Glomerular visceral epithelial cell (primary cell): ENCODE results near the gene NUDT2.
A peak's percentile ranks its signal among the peaks of the same experiment; 100 is the strongest.

Source experiments
- DNase-seq: peaks from one replicate; pipeline ENCODE4 v3.0.0-alpha.2; 2016; ENCODE audit errors: extremely low spot score

NUDT2 gene

DNA sequence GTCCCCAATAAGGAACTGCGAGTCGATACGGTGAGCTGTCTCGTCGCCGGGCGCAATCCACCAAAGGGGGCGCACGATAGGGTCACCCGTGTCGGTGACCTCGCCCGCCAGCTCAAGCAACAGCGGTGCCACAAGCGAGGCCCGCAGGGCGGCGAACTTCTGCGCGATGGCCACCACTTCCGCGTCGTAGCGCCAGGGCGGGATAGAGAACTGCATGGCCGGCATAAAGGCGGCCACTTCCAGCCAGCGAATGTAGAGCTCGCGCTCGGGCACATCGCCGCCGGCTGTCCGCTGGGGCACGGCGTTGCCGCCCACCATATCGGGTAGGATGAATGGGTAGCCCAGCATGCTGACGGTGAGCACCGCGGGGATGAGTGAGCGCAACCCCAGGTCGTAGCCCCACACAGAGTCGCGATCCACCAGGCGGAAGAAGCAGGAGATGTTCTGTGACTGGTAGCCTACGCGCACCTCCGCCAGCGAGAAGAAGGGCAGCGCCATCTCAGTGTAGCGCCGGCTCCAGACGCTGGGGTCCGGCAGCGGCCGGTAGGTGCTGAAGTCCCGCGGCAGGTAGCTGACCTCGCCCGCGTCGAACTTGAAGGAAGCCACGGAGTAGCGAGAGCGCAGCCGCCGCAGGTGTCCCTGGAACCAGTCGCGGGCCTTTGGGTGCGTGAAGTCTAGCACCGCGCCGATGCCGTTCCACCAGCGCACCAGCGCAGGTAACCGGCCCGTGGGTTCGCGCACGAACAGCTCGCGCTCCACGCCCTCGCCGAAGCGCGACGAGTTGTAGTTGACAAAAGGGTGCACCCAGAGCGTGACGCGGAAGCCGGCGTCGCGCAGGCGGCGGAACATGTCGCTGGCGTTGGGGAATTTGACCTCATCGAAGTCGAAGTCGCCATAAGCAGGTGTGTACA, 41.9 kb downstream of the NUDT2 start:
- DNase-seq, result no peak

DNA sequence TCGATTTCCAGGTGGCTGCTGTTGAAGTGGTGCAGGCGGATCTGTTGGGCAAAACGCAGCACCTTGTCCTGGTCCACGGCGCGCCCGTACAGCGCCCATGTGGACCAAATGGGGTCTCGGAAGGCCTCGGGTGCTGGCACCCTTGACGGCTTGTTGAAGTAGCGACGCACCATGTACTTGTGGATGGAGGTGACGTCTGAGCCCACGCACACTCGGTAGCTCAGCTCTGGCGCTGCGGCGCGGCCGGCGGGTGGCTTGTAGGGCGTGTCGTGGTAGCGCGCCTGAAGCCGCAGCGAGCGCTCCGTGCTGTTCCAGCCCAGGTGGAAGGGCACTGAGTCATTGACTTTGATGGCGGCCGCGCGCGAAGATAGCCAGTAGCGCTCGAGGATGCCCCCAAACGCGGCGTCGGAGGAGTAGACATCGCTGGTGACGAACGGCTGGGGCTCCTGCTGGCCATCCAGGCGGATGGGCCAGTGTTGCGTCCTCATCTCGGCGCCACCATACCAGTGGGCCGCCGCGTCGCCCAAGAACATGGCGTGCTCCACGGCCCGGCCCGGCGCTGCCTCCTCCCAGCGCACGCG, 42.6 kb downstream of the NUDT2 start:
- no peak for DNase-seq

DNA sequence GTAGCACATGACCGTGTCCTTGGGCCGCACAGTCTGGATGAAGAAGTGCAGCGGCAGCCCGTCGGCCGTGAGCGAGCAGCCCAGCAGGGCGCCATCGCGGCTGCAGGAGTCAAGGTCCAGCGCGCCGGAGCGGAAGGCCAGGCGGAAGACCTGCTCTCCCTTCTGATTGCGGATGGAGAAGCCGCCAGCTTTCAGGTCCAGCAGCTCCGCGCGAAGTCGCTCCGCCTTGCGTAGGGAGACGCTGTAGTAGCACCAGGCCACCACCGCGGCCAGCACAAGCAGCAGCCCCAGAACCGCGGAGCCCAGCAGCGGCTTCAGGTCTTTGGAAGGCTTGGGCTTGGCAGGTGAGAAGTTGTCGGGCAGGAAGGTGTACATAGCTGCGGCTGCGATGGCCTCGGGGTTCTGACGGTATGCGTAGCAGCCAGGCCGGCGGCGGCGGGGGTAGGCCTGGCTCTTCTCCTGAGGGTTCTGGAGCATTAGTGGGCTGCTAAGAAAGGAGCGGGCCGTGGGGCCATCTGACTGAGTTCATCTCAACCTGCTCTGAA, 43.2 kb downstream of the NUDT2 start:
- DNase-seq, result no peak

DNA sequence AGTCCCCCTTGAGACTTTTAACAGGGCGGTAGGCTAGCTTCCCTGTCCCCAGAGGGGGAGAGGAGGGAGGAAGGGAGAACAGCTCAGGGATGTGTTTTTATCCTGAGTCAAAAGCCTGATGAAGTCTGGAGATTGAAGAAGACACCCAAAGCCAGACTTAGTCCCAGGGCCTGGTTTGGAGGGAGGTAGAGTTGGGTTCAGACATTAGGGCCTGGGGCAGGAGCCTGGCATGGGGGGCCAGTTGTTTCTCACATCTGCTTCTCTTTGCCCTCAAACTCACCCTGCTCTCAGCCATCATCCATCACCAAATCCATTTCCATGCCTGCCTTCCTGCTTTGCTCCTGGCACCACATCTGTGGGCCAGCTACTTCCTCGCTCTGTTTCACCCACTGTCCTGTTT, 44.4 kb downstream of the NUDT2 start:
- DNase-seq, result no peak

DNA sequence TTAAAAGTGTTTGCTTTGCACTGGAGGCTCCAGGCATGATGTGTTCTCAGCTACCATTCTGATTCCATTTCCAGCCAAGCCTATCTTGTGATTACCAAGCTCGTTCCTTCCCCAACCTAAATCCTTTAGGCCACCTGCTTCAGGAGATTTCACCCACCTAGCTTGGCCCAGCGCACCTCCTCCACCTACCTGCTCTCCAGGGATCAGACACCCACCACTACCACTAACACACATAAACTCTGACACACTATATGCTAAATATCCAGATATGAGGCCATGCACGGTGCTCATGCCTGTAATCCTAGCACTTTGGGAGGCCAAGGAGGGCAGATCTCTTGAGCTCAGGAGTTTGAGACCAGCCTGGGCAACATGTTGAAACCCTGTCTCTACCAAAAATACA, 45.0 kb downstream of the NUDT2 start:
- no peak for DNase-seq

DNA sequence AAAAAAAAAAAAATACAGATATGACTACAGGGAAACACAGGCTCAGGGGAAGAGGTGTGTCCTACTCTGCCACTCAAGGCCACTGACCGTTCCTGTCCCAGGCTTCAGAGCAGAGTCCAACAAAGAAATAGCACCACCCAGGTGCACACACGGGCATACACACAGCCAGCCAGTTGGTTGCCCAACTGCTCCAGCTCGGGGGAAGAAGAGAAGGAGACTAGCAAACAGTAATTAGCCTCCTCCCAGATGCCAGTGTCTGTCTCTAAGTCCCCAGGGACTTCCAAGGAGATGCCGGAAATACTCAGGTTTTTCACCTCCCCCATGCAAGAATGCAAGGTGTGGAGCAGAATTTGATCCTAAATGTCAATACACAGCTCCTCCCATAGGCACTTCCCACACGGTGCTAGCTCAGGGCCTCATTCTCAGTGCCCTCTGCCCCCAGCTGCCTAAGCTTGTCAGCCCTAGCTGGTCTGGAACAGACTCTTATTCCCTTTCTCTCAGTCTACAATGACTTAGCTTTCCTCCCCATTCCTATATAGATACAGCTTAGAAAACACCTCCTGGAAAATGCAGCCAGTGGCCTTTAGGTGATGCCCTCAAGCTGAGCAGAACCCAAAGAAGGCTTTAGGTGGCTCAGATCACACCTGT, 45.7 kb downstream of the NUDT2 start:
- no peak for DNase-seq

DNA sequence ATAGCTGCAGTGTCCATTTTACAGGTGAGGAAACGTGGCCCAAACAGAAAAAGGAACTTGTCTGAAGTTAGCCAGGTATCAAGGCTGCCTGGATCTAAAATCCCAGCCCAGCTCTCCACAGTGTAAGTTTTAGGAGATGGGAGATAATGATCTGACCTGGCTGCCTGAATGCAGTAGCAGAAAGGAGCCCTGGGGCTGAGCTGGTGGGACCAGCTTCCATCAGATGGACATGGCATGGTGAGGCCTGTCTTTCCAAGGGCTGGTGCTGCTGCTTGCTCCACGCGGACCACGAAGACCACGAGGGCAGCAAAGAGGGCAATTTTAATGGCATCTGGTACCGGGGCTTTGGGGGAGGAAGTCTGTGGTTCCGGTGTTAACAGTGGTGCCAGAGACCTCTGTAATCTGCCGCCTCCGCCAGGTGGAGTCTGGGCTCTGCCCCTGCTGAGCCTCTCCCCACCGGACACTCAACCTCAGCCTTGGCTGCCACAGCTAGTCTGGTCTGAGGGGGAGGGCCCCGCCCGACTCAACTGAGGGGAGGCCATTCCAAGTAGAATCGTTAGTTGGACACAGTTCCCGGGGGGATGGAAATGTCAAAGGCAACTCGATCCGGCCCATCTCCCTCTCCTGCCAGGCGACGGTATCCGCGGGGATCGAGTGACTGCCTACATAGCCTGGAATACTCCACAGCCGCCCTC, 46.7 kb downstream of the NUDT2 start:
- DNase-seq, result peak; percentile 70

DNA sequence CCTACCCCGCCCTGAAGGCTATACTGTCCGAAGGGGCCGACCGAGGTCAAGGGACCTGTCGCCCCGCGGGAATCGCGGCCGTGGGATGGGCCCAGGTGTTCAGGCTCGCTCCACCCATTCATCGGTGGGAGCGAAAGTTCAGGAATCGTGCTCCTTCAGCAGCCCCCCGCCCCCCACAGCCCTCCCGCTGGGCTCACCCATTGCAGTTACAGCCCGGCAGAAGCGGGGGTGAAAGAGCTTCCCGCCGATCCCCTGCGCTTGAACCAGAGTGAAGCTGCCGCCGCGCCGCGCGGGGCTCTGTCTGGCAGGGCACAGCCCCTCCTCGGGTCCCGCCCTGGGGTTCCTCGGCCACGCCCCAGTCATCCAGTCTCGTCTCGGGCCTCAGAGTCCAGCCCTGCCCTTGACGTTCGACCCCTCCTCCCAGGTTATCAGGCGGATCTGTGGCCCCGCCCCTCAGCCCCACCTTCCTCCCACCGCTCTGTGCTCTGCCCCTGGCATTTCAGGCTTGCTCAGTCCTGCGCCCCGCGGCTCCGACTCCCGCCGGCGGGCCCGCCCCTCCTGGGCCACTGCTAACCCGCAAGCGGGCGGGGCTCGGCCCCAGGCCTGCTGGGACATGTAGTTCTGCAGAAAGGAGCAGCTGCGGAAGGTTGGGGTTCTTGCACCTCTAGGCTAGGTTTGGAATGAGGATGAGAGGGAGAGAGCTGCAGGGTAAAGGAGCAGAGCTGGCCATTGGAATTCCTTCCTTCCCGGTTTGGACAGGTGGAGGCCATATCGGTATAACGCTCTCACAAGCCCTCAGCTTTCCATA, 47.4 kb downstream of the NUDT2 start, which contains the start of gene MYORG:
TSS of gene MYORG (minus strand) at position 303 of the 808 bp plus-strand sequence. CDS start 3,955 bp downstream, outside the sequence.
- peak; percentile 99 for DNase-seq

DNA sequence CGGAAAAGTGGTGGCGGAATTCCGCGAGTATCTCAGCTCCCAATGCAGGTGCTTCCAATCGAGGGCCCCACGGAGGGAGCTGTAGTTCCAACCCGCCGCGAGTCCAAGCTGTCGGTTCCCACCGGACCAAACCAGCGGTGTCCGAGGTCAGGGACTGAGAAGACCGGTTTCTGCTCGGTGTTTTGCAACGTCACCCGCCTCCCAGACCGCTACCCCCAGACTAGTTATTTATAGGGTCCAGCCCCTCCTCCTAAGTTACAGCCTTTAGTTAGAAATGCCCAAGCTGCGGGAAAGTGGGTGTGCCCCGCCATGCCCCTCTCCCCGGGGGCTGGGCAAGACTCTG, 48.0 kb downstream of the NUDT2 start:
- no peak for DNase-seq

DNA sequence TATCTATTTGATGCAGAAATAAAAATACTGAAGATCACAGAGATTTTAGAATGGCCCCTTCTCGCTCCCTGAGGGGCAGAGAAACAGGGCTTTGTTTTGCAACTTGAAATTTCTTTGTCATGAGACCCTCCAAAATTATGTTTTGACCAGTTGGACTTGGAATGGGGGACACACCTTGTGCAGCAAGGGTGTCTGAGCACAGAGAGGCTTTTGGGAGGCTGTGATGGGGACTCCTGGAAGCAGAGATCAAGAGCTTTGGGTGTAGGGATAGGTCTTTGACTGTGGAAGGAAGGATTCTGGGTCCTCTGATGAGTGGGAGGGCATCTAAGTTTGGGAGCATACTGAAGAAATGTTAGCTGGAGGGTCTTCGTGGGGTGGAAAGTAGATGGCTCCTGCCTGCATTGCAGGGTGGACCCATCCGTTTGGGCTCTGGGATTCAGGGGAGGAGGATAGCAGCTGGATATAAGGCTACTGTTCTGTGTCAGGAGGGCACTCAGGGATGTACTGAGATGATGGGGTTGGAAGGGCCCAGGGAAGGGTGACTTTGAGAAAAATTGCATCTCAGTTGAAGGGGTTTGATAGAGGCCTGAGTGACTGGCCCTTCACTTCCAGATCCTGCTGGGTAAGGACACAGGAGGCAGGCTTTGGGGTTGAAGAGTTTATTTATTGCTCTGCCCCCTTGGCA, 49.1 kb downstream of the NUDT2 start:
- no peak for DNase-seq

DNA sequence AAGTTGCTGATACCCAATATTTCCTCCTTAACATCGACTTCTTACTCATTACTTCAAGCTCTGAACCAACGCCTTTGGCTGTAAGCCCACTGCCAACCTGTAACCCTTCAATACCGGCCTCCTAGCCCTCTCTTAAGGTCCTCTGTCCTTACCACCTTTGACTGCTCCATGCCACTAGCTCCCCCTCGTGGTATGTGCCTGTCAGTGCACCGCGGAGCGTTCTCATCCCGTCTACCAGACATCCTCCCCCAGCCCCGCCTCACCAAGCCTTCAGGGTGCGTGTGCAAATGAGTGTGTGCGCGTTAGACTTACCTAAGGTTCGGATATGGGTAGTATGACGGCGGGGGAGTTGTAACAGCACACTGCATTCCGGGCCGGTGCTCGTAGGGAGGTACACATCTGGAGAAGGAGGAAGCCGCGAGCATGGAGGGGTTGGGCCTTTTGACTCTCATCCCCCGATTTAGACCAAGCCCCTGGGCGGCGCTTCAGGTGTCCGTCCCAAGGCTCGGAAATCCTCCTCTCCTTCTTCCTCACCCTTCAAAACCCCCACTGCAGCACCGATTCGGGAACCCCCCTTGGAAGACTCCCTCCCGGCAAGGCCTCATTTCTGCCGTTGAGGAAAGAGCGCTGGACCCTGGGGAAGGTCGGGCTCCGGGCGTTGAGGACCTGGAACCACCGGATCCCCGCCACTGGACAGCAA, 50.1 kb downstream of the NUDT2 start:
- peak; percentile 77 for DNase-seq

DNA sequence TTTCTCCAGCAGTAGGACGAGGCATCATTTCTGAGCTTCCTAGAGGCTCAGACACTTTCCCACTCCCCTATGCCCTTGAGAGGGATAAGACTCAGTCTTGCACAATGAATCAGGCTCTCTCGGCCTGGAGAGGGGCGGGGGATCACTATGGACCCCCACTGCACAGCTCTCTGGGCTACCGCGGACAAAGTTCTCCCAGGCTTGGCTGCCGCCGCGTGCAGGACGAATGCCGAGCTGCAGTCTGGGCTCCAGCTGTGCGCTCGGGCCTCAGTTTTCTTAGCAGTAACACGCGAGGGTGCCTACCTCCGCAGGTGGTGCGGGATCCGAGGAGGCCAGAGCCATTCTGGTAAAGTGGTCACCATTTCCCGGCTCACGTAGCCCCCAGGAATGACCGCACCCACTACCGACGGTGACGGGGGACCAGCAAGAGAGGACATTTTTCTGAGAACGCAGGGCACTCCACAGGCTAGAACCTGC, 50.7 kb downstream of the NUDT2 start:
- DNase-seq, result no peak

DNA sequence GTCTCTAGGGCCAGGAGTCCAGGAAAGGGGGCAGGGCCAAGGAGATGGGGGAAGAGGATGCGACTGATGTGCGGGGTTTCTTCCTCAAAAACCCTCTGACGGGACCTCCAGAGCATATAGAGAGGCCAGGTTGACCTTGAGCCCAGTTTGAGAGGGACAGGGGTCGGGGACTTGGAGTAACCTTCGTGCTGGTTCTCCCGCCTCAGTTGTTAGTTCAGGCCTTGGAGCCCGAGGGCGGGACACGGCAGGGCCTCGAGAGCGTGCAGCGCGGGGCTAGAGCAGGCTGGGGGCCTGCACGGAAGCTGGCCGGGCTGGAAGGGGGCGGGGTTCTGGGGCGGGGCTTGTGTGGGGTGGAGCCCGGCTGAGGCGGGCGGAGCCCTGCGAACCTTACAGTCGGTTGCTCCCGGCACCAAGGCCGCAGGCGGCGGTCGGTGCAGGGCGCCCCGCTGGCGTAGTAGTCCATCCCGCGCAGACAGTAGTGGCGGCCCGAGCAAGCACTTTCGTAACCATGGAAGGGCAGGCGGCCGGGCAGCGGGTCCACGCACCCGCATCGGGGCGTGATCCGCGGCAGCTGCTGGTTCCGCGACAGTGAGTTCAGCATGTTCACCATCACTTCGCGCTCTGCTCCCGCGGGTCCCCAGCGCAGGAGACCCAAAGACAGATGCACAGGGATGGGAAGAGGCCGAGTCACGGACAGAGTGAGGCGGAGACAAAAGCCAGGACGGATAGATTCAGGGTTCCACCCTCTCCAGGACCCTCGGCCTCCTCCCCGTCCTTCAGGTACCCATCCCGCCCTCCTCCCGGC, 51.3 kb downstream of the NUDT2 start:
- peak; percentile 67 for DNase-seq

DNA sequence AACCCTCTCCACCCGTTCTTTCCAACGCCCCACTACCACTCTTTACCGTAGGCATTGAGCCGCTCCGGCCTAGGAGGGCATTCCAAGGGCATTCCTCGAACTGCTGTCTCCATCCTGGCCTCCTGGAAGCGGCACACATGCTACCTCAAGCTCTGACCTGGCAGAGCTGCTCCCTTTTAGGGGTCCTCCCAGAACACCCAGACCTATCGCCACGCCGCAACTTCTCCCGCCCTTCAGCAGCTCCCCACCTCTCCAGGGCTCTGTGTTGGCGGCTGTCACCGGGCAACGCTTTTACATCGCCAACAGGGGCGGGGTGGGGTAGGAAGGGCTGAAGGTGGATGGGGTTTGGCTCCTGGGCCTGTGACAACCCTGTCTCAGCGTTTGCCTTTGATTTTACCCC, 52.0 kb downstream of the NUDT2 start:
- DNase-seq, result no peak

DNA sequence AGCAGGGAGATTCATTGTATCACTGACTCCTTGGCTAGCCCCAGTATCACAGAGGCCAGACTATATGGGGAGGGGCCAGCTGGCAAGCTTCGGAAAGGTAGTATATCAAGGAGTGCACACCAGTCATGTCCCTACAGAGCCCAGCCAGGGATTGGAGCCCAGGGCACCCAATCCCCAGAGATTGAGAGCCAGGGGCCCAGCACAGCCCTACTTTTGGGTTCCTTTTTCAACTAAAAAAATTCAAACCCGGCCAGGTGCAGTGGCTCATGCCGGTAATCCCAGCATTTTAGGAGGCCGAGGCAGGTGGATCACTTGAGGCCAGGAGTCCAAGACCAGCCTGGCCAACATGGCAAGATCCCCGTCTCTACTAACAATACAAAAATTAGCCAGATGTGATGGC, 52.7 kb downstream of the NUDT2 start:
- no peak for DNase-seq

DNA sequence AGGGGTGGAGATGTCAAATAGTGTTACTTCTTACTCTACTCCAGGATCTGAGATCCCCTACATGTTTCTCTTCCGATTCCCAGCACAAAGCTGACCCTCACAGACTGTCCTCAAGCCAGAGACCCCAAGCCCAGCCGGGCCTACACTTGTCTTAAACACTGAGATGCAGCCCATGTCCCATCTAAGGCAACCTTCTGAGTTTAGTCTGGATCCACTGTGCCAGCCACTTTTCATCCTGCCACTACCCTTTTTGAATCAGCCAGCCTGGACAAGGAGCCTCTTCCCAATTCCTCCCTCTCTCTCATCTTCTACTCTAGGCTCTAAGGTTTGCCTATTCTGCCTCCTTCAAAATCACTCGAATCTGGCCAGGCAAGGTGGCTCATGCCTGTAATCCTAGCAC, 53.5 kb downstream of the NUDT2 start:
- DNase-seq, result no peak

DNA sequence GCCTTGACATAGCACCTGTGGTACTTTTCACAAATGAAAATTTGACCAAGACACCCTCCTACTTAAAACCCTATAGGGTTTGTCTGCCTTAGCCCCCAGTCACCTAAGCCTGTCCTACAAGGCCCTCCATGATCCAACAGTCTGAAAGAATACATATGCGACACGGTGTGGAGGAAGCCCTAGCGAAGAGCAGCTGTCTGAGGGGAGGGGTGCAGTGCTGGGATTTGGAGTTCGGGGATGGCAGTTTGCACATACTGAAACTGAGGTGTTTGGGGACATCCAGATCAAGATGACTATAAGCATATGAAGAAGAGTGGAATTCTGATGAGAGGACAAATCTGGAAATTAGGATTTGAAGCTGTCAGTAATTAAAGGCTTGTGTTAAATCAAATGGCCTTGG, 54.5 kb downstream of the NUDT2 start:
- DNase-seq, result no peak

DNA sequence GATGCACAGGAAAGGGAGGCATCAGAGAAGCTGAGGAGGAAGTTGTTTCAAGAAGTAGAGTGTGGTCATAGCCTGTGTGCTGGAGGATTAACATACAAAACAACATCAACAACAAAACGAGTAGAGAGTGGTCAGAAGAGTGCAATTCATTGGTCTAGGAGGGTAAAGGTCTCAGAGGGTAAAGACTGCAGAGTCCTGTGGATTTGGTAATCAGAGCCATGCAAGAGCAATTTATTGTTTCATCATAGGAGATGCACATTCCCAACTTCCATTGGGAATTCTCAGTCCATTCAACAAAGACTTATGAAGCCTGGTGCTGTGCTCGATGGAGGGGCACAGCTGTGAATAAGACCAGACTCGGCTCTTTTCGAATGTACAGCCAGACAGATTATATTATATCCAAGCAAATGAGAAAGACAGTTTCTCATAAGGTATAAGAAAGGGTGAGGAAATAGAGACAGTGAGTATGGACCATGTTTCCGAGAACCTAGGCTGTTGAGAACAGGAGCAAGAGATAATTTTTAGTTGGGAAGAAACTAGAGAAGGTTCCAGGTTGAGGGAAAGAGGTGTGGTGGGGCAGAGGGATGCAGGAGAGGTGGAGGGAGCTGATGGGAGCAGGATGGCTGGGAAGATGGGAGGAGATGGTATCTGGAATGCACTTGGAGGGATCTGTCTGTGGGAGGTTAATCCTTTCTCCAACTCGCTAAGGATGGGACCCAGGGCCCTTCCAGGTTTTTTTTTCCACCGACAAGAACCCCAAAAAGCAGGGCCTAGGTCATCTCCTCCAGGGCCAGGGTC, 55.2 kb downstream of the NUDT2 start:
- DNase-seq, result no peak
